Progenitor cell of endocrine pancreas (in vitro differentiated cells): ENCODE results near the gene SLU7. TPM values are rescaled to one million over a fixed set of nuclear protein-coding genes. Genes with fewer than 3 reads are reported as not detected.

Experiments
- DNase-seq: peaks from one replicate; pipeline ENCODE4 v3.0.0; 2021; ENCODE audit warnings: low spot score; ENCODE audit not compliant: unreplicated experiment
- H3K27ac Mint-ChIP-seq: 2 replicates; pipeline ENCODE4 v1.8.0; 2021; ENCODE audit warnings: mild to moderate bottlenecking, moderate library complexity, mixed read lengths
- H3K27me3 Mint-ChIP-seq: 2 replicates; pipeline ENCODE4 v1.8.0; 2021; ENCODE audit warnings: mixed read lengths
- H3K36me3 Mint-ChIP-seq: 2 replicates; pipeline ENCODE4 v1.8.0; 2022; ENCODE audit warnings: mixed read lengths; ENCODE audit not compliant: insufficient read depth
- H3K4me1 Mint-ChIP-seq: 2 replicates; pipeline ENCODE4 v1.8.0; 2021; ENCODE audit warnings: low read depth, mixed read lengths
- H3K4me3 Mint-ChIP-seq: 2 replicates; pipeline ENCODE4 v1.8.0; 2021; ENCODE audit warnings: low read depth, mild to moderate bottlenecking, moderate library complexity, mixed read lengths
- H3K9me3 Mint-ChIP-seq: 2 replicates; pipeline ENCODE4 v1.8.0; 2021; ENCODE audit warnings: low read depth, mixed read lengths
- CTCF ChIP-seq: fragments of 200-600 bp; sonication (generic); IDR thresholded peaks from one replicate; pipeline ENCODE4 v1.5.0; 2021; ENCODE audit warnings: antibody characterized with exemption, mild to moderate bottlenecking; ENCODE audit not compliant: unreplicated experiment
- total RNA-seq: library from RNA; stranded (reverse); gene quantifications from 2 replicates; pipeline ENCODE4 v1.2.1, GENCODE V29; 2021

The SLU7 gene
- total RNA-seq, 1 donor from 2014 or later = 43.1 TPM

- no peaks in the 10 kb centered on the region for H3K4me1 Mint-ChIP-seq
- H3K27ac Mint-ChIP-seq = no peak overlapping the region
Observed at GRCh38 chr5:160455600-160455999, 36.7 kb upstream of the SLU7 start.

GRCh38 chr5:160453751-160454150 lies 34.9 kb upstream of the SLU7 start:
- peaks cover 3% of the 10 kb centered on the region for H3K9me3 Mint-ChIP-seq
- no peak for TF ChIP-seq CTCF
- no peak overlapping the region for H3K4me3 Mint-ChIP-seq
- DNase-seq = no peak
- H3K4me1 Mint-ChIP-seq = no peaks in the 10 kb centered on the region
- no peaks in the 10 kb centered on the region for H3K27me3 Mint-ChIP-seq
- H3K27ac Mint-ChIP-seq = no peak overlapping the region
- H3K36me3 Mint-ChIP-seq = no peaks in the 10 kb centered on the region

More at GRCh38 chr5:160455600-160455999, 36.7 kb upstream of the SLU7 start:
- no peak for DNase-seq
- Mint-ChIP-seq H3K36me3 (no peaks in the 10 kb centered on the region), H3K27me3 (no peaks in the 10 kb centered on the region), H3K4me3 (no peak overlapping the region), H3K9me3 (no peaks in the 10 kb centered on the region)
- no peak for TF ChIP-seq CTCF

- Mint-ChIP-seq H3K4me3 (no peak overlapping the region), H3K27ac (no peak overlapping the region), H3K27me3 (no peaks in the 10 kb centered on the region), H3K4me1 (no peaks in the 10 kb centered on the region), H3K9me3 (peaks cover 9% of the 10 kb centered on the region), H3K36me3 (no peaks in the 10 kb centered on the region)
- no peak for DNase-seq
- TF ChIP-seq CTCF = no peak
Observed at GRCh38 chr5:160452795-160453194, 33.9 kb upstream of the SLU7 start.

GRCh38 chr5:160452036-160452435 lies 33.2 kb upstream of the SLU7 start:
- no peaks in the 10 kb centered on the region for H3K27me3 Mint-ChIP-seq
- peaks cover 11% of the 10 kb centered on the region for H3K9me3 Mint-ChIP-seq
- DNase-seq = no peak
- no peaks in the 10 kb centered on the region for H3K36me3 Mint-ChIP-seq
- H3K27ac Mint-ChIP-seq = no peak overlapping the region
- no peak overlapping the region for H3K4me3 Mint-ChIP-seq
- no peak for TF ChIP-seq CTCF
- no peaks in the 10 kb centered on the region for H3K4me1 Mint-ChIP-seq

GRCh38 chr5:160451281-160451680 lies 32.4 kb upstream of the SLU7 start:
- no peak for TF ChIP-seq CTCF
- Mint-ChIP-seq H3K9me3 (peaks cover 11% of the 10 kb centered on the region), H3K36me3 (no peaks in the 10 kb centered on the region), H3K27ac (no peak overlapping the region), H3K4me3 (no peak overlapping the region), H3K4me1 (no peaks in the 10 kb centered on the region), H3K27me3 (no peaks in the 10 kb centered on the region)
- no peak for DNase-seq
